ENCODE measurements around the gene EFNA2. TPM values are rescaled to one million over a fixed set of nuclear protein-coding genes. Genes with fewer than 3 reads are reported as not detected.

The EFNA2 gene
- total and polyA plus RNA-seq, 2 experiments from 2014 or later: 2.7 to 10.3 TPM

GRCh38 chr19:1296575-1297271 is 11.1 kb downstream of the EFNA2 start:
- no peak for TF ChIP-seq JUNB (IDR thresholded peaks at IDR 0.05; ENCODE audit: unreplicated experiment)
- TF ChIP-seq ZNF114 (CRISPR knock-in tag; IDR thresholded peaks at IDR 0.05): no peak
- TF ChIP-seq CTCF (conservative IDR thresholded peaks at IDR 0.05; ENCODE audit: low read depth in 2 of 2): no peak
- no peak for TF ChIP-seq ETS1 (IDR thresholded peaks at IDR 0.05)
- ATAC-seq (no peak), DNase-seq (ENCODE audit: low spot score) (no peak)
- Histone ChIP-seq H3K9me2 (ENCODE audit: insufficient read depth) (no peaks in the 10 kb centered on the region), H3K79me2 (replicated peaks; ENCODE audit: insufficient read depth) (no peaks in the 10 kb centered on the region), H3K4me3 (no peak overlapping the region), H3K4me2 (no peak overlapping the region), H2AFZ (no peak overlapping the region), H3K27ac (ENCODE audit: low read depth) (no peak overlapping the region), H3K36me3 (ENCODE audit: insufficient read depth) (no peaks in the 10 kb centered on the region), H3K27me3 (ENCODE audit: insufficient read depth) (peaks cover 4% of the 10 kb centered on the region; the same call in 1 of the 2 replicates), H3F3A (replicated peaks; ENCODE audit: low read depth) (peaks cover 5% of the 10 kb centered on the region; the same call in 1 of the 2 replicates), H4K20me1 (replicated peaks; ENCODE audit: insufficient read depth) (no peaks in the 10 kb centered on the region), H3K4me1 (ENCODE audit: insufficient read depth) (no peaks in the 10 kb centered on the region)
- Mint-ChIP-seq H3K4me1 (peaks cover 2% of the 10 kb centered on the region; the same call in 1 of the 3 replicates), H3K36me3 (ENCODE audit: low read depth) (no peaks in the 10 kb centered on the region), H3K4me3 (peak overlapping the region; percentile 37; the same call in 1 of the 3 replicates), H3K9me3 (no peaks in the 10 kb centered on the region), H3K27me3 (ENCODE audit: insufficient read depth, low read depth, poor library complexity) (peaks cover 10% of the 10 kb centered on the region), H3K27ac (no peak overlapping the region)

GRCh38 chr19:1298235-1298634 is 12.6 kb downstream of the EFNA2 start:
- Mint-ChIP-seq H3K4me1 (peaks cover 2% of the 10 kb centered on the region; the same call in 1 of the 3 replicates), H3K27me3 (ENCODE audit: insufficient read depth, low read depth, poor library complexity) (peaks cover 7% of the 10 kb centered on the region), H3K36me3 (ENCODE audit: low read depth) (no peaks in the 10 kb centered on the region), H3K4me3 (no peak overlapping the region; the same call in 2 of the 3 replicates), H3K9me3 (no peaks in the 10 kb centered on the region), H3K27ac (no peak overlapping the region)
- no peaks in the 10 kb centered on the region for H4K20me1 ChIP-seq (replicated peaks; ENCODE audit: insufficient read depth)
- peaks cover 4% of the 10 kb centered on the region; the same call in 1 of the 2 replicates for H3K27me3 ChIP-seq (ENCODE audit: insufficient read depth)
- H3K9me2 ChIP-seq (ENCODE audit: insufficient read depth): no peaks in the 10 kb centered on the region
- no peak overlapping the region for H3K4me2 ChIP-seq
- no peak overlapping the region for H3K4me3 ChIP-seq
- peaks cover 5% of the 10 kb centered on the region; the same call in 1 of the 2 replicates for H3F3A ChIP-seq (replicated peaks; ENCODE audit: low read depth)
- no peaks in the 10 kb centered on the region for H3K4me1 ChIP-seq (ENCODE audit: insufficient read depth)
- no peak for DNase-seq (ENCODE audit: low spot score)
- no peak overlapping the region for H3K27ac ChIP-seq (ENCODE audit: low read depth)
- no peak for TF ChIP-seq STAT1 (IDR thresholded peaks at IDR 0.05; ENCODE audit: unreplicated experiment)
- H3K79me2 ChIP-seq (replicated peaks; ENCODE audit: insufficient read depth): no peaks in the 10 kb centered on the region
- no peaks in the 10 kb centered on the region for H3K36me3 ChIP-seq (ENCODE audit: insufficient read depth)
- H2AFZ ChIP-seq: no peak overlapping the region
- no peak for ATAC-seq

- Histone ChIP-seq H3K27ac (ENCODE audit: low read depth) (no peak overlapping the region), H3K27me3 (ENCODE audit: insufficient read depth) (peaks cover 1% of the 10 kb centered on the region; the same call in 1 of the 2 replicates), H3K4me1 (ENCODE audit: insufficient read depth) (no peaks in the 10 kb centered on the region), H2AFZ (no peak overlapping the region), H3K4me2 (no peak overlapping the region), H3K79me2 (replicated peaks; ENCODE audit: insufficient read depth) (no peaks in the 10 kb centered on the region), H3F3A (replicated peaks; ENCODE audit: low read depth) (peaks cover 8% of the 10 kb centered on the region; the same call in 1 of the 2 replicates), H3K9me2 (ENCODE audit: insufficient read depth) (no peaks in the 10 kb centered on the region), H3K4me3 (no peak overlapping the region), H3K36me3 (ENCODE audit: insufficient read depth) (no peaks in the 10 kb centered on the region), H4K20me1 (replicated peaks; ENCODE audit: insufficient read depth) (no peaks in the 10 kb centered on the region)
- Mint-ChIP-seq H3K9me3 (no peaks in the 10 kb centered on the region), H3K36me3 (ENCODE audit: low read depth) (no peaks in the 10 kb centered on the region), H3K27ac (no peak overlapping the region), H3K27me3 (ENCODE audit: insufficient read depth, low read depth, poor library complexity) (peaks cover 7% of the 10 kb centered on the region), H3K4me1 (no peaks in the 10 kb centered on the region; the same call in 2 of the 3 replicates), H3K4me3 (no peak overlapping the region)
- no peak for DNase-seq (ENCODE audit: low spot score)
- no peak for ATAC-seq
- TF ChIP-seq ETS1 (IDR thresholded peaks at IDR 0.05): no peak
- no peak for TF ChIP-seq ZNF114 (CRISPR knock-in tag; IDR thresholded peaks at IDR 0.05)
- TF ChIP-seq REST (IDR thresholded peaks at IDR 0.05; ENCODE audit: unreplicated experiment): no peak
- TF ChIP-seq CTCF (conservative IDR thresholded peaks at IDR 0.05; ENCODE audit: low read depth in 2 of 2): no peak
- no peak for TF ChIP-seq CREB1 (CRISPR knock-in tag; IDR thresholded peaks at IDR 0.05; ENCODE audit: low read depth)
Measured at GRCh38 chr19:1299801-1300200, 14.1 kb downstream of the EFNA2 start.

Data from GM23338 (cell line).